GM12892 (cell line): Measurements from ENCODE around the gene TMEM134.

Experiments used
- POLR2A ChIP-seq: IDR thresholded peaks from 2 replicates; pipeline ENCODE4 v1.6.1; 2011; ENCODE audit warnings: low read depth, low read length, control low read depth
- POLR2AphosphoS5 ChIP-seq: IDR thresholded peaks from 2 replicates; pipeline ENCODE4 v1.6.1; 2011; ENCODE audit warnings: low read depth, low read length, control low read depth
- TAF1 ChIP-seq: IDR thresholded peaks from 2 replicates; pipeline ENCODE4 v1.6.1; 2011; ENCODE audit warnings: low read depth, mild to moderate bottlenecking, control low read depth, low read length, borderline replicate concordance

- TF ChIP-seq POLR2A (no peak), POLR2AphosphoS5 (no peak), TAF1 (no peak)
Observed at GRCh38 chr11:67498544-67498972, 29.5 kb upstream of the TMEM134 start.
